HuH-7 (cell line): ENCODE data around the gene MICAL1.
"Not testable (repeated sequence)": the region's sequence is repeated elsewhere in the genome, so short reads cannot be mapped to it uniquely, and the experiment has no call there.

Experiments
- DNase-seq: peaks from one replicate; pipeline ENCODE4 v3.0.0; 2011; ENCODE audit warnings: low spot score

The MICAL1 gene

DNA sequence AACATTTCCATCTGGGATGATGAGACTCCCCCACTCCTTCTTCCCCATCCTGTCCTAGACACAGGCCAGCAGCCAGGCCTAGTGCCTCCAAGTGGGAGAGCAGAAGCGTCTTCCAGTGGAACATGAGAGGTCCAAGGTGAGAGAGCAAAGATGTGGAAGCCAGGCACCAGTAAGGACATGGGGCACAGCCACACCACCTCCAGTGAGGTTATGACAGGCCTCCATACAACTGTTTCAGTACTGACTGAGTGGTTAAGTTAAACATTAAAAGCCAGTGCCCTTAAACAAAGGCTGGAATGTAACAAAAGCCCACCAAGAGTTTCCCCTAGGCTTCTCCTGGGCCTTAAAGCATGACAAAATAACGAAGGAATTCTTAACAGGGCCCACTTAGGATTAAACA, 22.2 kb upstream of the MICAL1 start:
- no peak for DNase-seq

DNA sequence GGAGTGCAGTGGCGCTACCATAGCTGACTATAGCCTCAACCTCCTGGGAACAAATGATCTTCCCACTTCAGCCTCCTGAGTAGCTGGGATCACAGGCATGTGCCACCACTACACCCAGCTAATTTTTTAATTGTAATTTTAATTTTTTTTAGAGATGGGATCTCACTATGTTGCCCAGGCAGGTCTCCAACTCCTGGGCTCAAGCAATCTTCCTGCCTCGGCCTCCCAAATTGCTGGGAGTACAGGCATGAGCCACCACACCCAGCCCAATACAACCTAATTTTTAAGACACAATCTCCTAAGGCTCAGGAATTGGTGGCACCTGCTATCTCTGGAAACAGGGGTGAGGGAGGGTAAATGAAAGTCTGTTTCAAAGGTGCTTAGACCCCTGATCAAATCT, 21.6 kb upstream of the MICAL1 start:
- DNase-seq: no peak

GRCh38 chr6:109475625-109476024, 20.1 kb upstream of the MICAL1 start:
- DNase-seq: no peak

- DNase-seq: no peak
These were observed 19.4 kb upstream of the MICAL1 start for GRCh38 chr6:109474995-109475394.

DNA sequence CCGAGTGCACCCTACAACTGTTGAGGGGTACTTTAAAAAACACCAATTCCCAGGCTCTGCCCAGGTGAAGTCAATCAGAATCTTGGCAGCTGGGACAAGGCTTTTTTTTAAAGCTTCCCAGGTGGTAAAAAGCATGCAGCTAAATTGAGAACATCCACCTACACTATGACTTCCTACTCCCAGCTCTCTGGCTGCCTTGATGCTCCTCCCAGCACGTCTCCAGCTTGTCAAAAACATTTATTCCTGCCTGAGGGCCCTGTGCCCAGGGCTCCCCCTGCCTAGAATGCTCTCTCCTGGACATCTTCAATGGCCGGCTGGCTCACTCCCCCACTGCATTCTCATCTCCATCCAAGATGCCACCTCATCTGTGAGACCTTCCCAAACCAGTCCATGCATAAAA, 17.5 kb upstream of the MICAL1 start:
- DNase-seq: no peak

- DNase-seq: no peak
These were observed 16.8 kb upstream of the MICAL1 start for GRCh38 chr6:109472132-109472995.

DNA sequence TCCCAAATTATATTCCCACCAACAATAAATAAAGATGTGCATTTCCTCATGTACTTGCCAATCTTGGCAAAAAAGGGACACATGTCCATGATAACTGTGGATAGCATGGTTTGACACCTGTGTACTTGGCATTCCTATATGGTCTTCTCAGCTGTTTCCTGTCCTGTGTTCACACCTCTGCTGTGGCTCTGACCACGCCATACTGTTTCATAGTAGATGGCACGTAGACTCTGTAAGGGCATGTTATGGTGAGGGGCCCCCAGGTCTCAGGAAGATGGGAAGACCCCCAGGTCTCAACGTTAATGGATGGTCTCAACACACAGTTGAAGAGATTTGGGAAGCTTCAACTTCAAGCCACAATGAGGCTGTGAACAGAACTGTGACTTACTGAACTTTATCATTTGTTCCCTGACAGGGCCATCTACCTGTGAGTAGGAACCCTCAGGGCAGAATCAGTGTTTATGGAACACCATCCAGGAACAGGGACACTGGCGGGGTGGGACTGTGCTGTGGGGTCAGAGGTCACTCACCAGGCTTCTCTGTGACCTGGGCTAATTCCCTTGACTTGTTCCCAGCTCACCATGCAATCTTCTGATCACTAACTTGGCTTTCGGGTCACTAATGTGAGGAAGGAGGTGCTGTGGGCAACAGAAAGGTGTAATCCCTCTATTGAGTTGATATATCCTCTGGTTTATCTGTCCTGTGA, 15.7 kb upstream of the MICAL1 start:
- no peak for DNase-seq

GRCh38 chr6:109469591-109470189, 14.1 kb upstream of the MICAL1 start:
- no peak for DNase-seq

DNA sequence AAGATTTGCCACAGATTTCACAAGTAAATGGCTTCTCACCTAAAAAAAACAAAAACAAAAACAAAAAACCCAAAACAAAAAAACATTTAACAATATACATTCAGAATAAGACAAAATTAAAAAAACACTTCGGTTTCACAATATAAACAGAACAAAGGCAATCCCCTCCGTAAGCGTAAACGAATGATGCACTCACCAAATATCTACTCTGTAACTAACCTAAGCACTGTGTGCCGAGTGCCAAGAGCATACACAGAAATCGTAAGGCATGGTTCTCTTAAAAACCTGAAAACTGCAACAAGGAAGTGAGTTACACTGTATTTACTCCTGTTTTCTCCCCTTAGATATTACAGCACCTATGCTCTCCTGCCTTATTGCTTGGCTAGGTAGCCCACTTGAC, 12.1 kb upstream of the MICAL1 start:
- DNase-seq: no peak

- no peak for DNase-seq
These were observed 10.8 kb upstream of the MICAL1 start for GRCh38 chr6:109466212-109466923.

DNA sequence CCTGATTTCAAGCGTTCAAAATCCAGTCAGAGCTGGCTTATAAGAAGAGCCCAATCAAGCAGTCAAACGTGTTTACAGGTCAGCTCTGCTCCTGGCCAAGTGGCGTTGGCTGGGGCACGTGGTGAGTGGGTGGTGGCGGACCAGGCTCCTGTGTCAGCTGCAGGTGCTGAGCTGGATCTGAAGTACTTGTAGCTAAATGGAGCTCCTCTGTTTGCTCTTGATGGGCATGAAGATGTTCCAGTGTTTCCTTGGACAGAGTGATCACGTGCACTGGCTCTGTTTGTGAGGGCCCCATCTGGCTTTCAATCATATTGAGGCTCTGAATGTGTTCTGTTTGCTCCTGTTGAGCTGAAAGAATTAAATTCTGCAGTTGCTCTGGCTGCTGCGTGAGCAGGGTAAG, 10.2 kb upstream of the MICAL1 start:
- no peak for DNase-seq

DNA sequence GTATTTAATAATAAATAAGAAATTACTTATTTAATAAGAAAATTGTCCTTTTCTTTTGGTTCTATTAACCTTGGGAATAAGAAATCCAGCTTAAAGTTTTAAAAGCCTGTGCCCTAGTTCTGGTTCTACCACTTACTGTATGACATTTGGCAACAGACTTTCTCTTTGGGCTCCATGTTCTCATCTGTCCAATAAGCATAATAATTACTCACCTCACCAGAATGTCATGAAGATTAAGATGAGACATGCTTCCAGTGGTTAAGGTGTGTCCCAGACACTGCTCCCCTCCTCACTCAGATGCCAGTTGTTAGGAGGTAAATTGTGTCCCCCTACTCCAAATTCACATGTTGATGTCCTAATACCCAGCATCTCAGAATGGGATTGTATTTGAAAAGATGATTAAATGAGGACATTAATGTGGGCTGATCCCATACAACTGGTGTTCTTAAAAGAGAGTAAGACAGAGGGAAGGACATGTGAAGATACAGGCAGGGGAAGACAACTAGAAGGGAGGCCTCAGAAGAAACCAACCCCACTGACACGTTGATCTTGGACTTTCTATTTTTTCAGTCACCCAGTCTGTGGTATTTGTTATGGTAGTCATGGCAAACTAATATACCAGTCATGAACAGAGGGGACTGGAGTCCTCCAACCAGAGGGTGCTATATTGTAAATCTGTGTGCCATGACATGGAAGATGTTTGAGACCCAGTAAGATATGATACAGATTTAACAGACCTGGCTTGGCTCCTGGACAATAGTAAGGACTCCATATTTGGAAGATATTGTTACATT, 6.4 kb upstream of the MICAL1 start:
- no peak for DNase-seq

- not testable (repeated sequence) for DNase-seq
These were observed 5.6 kb upstream of the MICAL1 start for GRCh38 chr6:109461205-109461604.

DNA sequence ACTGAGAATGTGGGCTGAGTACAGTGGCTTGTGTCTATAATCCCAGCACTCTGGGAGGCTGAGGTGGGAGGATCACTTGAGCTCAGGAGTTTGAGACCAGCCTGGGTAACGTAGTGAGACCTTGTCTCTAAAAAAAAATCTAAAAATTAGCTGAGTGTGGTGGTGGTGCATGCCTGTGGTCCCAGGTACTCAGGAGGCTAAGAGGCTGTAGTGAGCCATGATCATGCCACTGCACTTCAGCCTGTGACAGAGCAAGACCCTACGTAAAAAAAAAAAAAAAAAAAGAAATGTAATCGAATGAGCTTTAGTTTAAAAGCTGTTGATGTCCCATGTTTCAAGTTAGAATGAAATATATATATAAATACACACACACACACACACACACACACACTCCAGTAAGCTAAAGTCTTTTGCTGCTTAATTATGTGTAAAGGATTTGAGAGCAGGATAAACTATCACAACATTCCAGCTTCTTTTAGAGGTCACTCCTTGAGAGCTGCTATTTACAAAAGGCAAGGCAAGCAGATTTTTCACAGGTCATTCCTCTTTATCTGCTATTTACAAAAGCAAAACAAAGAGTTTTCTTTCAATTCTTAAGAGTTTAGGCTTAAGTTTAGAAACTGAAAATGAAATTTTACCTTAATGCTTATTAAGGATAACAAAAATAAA, 4.7 kb upstream of the MICAL1 start:
- DNase-seq: no peak

GRCh38 chr6:109458774-109459531, 3.4 kb upstream of the MICAL1 start:
- DNase-seq: no peak

DNA sequence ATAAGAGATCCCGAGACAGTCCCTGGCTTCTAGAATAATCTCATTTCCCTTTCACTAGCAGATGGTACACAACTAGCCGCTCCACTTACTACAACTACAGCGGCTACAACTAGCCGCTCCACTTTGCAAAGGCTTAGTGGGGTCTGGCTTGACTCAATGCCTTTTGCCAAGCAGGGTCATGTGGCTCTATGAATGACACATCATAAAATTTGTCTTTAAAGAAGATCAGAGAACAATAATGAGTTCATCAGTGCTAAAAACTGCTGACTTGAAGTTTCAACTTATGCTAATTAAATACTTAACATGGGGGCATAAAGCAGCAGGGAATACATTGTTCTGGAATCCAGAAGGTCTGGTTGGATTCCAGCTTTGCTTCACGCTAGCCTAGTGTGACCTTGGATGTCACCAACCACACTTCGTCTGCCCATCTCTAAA, 2.0 kb upstream of the MICAL1 start:
- no peak for DNase-seq

GRCh38 chr6:109456710-109457561, 1.4 kb upstream of the MICAL1 start:
- DNase-seq: no peak

DNA sequence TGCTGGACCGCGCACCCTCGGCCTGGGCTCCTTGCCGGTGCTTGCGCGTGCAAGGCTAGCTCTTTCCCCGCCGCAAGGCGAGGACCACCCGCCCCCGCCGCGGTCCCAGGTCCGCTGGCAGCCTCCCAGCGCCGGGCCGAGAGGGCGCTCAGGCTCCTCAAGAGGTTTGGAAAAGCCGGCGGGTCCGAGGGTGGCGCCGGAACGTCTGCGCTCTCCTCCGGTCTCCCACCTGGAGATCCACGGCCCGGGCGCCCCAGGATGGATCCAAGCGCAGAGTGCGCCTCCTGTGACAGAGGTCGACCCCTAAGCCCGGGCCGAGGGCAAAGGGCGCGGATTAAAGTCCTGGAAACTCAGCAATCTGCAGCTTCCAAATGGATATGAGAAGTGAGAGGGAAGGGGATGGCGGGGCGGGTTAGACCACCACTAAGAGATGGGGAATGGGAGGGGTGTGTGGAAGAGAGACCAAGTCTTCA, 575 bp upstream of the MICAL1 start:
- no peak for DNase-seq
